Loucy (cell line): ENCODE results near the gene PABPC1L2A.

Experiments used
- CTCF ChIP-seq: fragments of 200-600 bp; sonication (generic); conservative IDR thresholded peaks from 2 replicates; pipeline ENCODE4 v1.5.1; 2014; ENCODE audit warnings: mild to moderate bottlenecking, antibody characterized with exemption, low read length
- EZH2phosphoT487 ChIP-seq: fragments of 200-600 bp; IDR thresholded peaks from 2 replicates; pipeline ENCODE4 v1.6.1; 2018; ENCODE audit warnings: antibody characterized with exemption, mild to moderate bottlenecking, moderate library complexity, borderline replicate concordance

GRCh38 chrX:73126240-73126639 lies 46.9 kb upstream of the PABPC1L2A start:
- TF ChIP-seq CTCF (no peak), EZH2phosphoT487 (no peak)
